ENCODE data around the gene USP35. TPM values are rescaled to one million over a fixed set of nuclear protein-coding genes. Genes with fewer than 3 reads are reported as not detected.

USP35 gene
- total and polyA plus RNA-seq, 12 donors, result 13.6 to 75.9 (median 32.1) TPM

DNA sequence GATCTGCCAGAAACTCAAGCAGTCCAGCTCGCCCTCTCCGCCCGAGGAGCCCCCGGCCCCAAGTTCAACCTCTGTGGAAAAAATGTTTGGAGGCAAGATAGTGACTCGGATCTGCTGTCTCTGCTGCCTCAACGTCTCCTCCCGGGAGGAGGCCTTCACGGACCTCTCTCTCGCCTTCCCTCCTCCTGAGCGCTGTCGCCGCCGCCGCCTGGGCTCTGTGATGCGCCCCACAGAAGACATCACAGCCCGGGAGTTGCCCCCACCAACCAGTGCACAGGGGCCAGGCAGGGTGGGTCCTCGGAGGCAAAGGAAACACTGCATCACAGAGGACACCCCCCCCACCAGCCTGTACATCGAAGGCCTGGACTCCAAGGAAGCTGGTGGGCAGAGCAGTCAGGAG is 20.8 kb downstream of the USP35 start:
- no peak overlapping the region for H3K27ac ChIP-seq
- no peak overlapping the region for H3K4me3 ChIP-seq
- TF ChIP-seq POLR2A (IDR thresholded peaks at IDR 0.05), result no peak
- TF ChIP-seq, protein P1, sequence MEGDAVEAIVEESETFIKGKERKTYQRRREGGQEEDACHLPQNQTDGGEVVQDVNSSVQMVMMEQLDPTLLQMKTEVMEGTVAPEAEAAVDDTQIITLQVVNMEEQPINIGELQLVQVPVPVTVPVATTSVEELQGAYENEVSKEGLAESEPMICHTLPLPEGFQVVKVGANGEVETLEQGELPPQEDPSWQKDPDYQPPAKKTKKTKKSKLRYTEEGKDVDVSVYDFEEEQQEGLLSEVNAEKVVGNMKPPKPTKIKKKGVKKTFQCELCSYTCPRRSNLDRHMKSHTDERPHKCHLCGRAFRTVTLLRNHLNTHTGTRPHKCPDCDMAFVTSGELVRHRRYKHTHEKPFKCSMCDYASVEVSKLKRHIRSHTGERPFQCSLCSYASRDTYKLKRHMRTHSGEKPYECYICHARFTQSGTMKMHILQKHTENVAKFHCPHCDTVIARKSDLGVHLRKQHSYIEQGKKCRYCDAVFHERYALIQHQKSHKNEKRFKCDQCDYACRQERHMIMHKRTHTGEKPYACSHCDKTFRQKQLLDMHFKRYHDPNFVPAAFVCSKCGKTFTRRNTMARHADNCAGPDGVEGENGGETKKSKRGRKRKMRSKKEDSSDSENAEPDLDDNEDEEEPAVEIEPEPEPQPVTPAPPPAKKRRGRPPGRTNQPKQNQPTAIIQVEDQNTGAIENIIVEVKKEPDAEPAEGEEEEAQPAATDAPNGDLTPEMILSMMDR (IDR thresholded peaks at IDR 0.05), result no peak
- 88 to 93% (median 90%) methylated on average over 16 to 18 of the region's 18 CpGs for WGBS, 4 donors
- no peaks in the 10 kb centered on the region for H3K9me3 ChIP-seq (replicated peaks in 1 of 3)
- H3K4me1 ChIP-seq (replicated peaks in 1 of 2), result peaks cover 0 to 20% of the 10 kb centered on the region in 2 donors
- intact Hi-C loops (cut with DNase I), result no loop called here
- peaks cover 0 to 69% of the 10 kb centered on the region in 2 donors for H3K36me3 ChIP-seq (replicated peaks in 1 of 2)
- no peaks in the 10 kb centered on the region for H3K27me3 ChIP-seq
- peak in 1 of 7 donors; percentile 3 for DNase-seq

- no peaks in the 10 kb centered on the region for H3K9me3 ChIP-seq (replicated peaks in 1 of 3)
- H3K27ac ChIP-seq, result no peak overlapping the region
- H3K27me3 ChIP-seq, result no peaks in the 10 kb centered on the region
- no peak for TF ChIP-seq POLR2A (IDR thresholded peaks at IDR 0.05)
- TF ChIP-seq, protein P1 (IDR thresholded peaks at IDR 0.05), result no peak
- peaks cover 0 to 75% of the 10 kb centered on the region in 2 donors for H3K36me3 ChIP-seq (replicated peaks in 1 of 2)
- intact Hi-C loops (cut with DNase I), result loop anchor here in 1 of 2 donors (10.0 kb wide), 1 partner anchor 355 kb away; no protein-coding TSS in a partner anchor
- DNase-seq, result no peak
- WGBS, 4 donors, result 84 to 91% (median 88%) methylated on average over 26 to 31 of the region's 31 CpGs
- H3K4me1 ChIP-seq (replicated peaks in 1 of 2), result peaks cover 0 to 20% of the 10 kb centered on the region in 2 donors
- no peak overlapping the region for H3K4me3 ChIP-seq
Observed at GRCh38 chr11:78210000-78210608, 21.4 kb downstream of the USP35 start.

DNA sequence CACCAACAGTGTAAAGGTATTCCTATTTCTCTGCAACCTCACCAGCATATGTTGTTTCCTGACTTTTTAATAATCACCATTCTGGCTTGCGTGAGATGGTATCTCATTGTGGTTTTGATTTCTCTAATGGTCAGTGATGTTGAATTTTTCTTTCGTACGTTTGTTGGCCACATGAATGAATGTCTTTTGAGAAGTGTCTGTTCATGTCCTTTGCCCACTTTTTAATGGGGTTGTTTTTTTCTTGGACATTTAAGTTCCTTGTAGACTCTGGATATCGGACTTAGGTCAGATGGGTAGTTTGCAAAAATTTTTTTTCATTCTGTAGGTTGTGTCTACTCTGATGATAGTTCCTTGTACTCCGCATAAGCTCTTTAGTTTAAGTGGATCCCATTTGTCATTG is 22.8 kb downstream of the USP35 start:
- H3K27ac ChIP-seq, result no peak overlapping the region
- no peaks in the 10 kb centered on the region for H3K9me3 ChIP-seq (replicated peaks in 1 of 3)
- WGBS, 4 donors, result 95 to 97% (median 95%) methylated on average over 5 of the region's 5 CpGs
- TF ChIP-seq, protein P1 (IDR thresholded peaks at IDR 0.05), result no peak
- no peak for TF ChIP-seq POLR2A (IDR thresholded peaks at IDR 0.05)
- no peak for DNase-seq
- H3K36me3 ChIP-seq (replicated peaks in 1 of 2), result peaks cover 0 to 75% of the 10 kb centered on the region in 2 donors
- no peaks in the 10 kb centered on the region for H3K27me3 ChIP-seq
- peaks cover 0 to 20% of the 10 kb centered on the region in 2 donors for H3K4me1 ChIP-seq (replicated peaks in 1 of 2)
- intact Hi-C loops (cut with DNase I), result loop anchor here in 1 of 2 donors (10.0 kb wide), 1 partner anchor 353 kb away; no protein-coding TSS in a partner anchor
- H3K4me3 ChIP-seq, result no peak overlapping the region

GRCh38 chr11:78212586-78213371 is 24.1 kb downstream of the USP35 start:
- Histone ChIP-seq H3K36me3 (replicated peaks in 1 of 2) (peaks cover 0 to 70% of the 10 kb centered on the region in 2 donors), H3K27me3 (no peaks in the 10 kb centered on the region), H3K9me3 (replicated peaks in 1 of 3) (no peaks in the 10 kb centered on the region), H3K4me1 (replicated peaks in 1 of 2) (peaks cover 0 to 18% of the 10 kb centered on the region in 2 donors), H3K4me3 (no peak overlapping the region), H3K27ac (peak overlapping the region in 3 of 5 donors; percentile 10 to 76 (median 75))
- 52 to 62% (median 58%) methylated on average over 2 to 11 of the region's 11 CpGs for WGBS, 4 donors
- DNase-seq, result peak; percentile 81 to 90 (median 88)
- intact Hi-C loops (cut with DNase I), result loop anchor here in 1 of 2 donors (10.0 kb wide), 1 partner anchor 352 kb away; no protein-coding TSS in a partner anchor
- TF ChIP-seq, protein P1 (IDR thresholded peaks at IDR 0.05), result no peak
- no peak for TF ChIP-seq POLR2A (IDR thresholded peaks at IDR 0.05)

Measured in adrenal gland (tissue), 12 donors.